Endothelial cell (in vitro differentiated cells): Measurements from ENCODE around the gene CLCF1. TPM values are rescaled to one million over a fixed set of nuclear protein-coding genes. Genes with fewer than 3 reads are reported as not detected.
A peak's percentile ranks its signal among the peaks of the same experiment; 100 is the strongest.

Source experiments
- DNase-seq: peaks from one replicate; pipeline ENCODE4 v3.0.0; 2021; ENCODE audit warnings: low spot score
- H3K27ac Mint-ChIP-seq: one replicate; pipeline ENCODE4 v1.8.0; 2021; ENCODE audit warnings: mixed read lengths, inconsistent platforms; ENCODE audit not compliant: unreplicated experiment
- H3K27me3 Mint-ChIP-seq: one replicate; pipeline ENCODE4 v1.8.0; 2021; ENCODE audit warnings: mild to moderate bottlenecking, moderate library complexity, mixed read lengths, inconsistent platforms; ENCODE audit not compliant: unreplicated experiment
- H3K36me3 Mint-ChIP-seq: one replicate; pipeline ENCODE4 v1.8.0; 2021; ENCODE audit warnings: mild to moderate bottlenecking, low read depth, mixed read lengths, inconsistent platforms; ENCODE audit not compliant: unreplicated experiment
- H3K4me1 Mint-ChIP-seq: one replicate; pipeline ENCODE4 v1.8.0; 2021; ENCODE audit warnings: mild to moderate bottlenecking, mixed read lengths, inconsistent platforms; ENCODE audit not compliant: unreplicated experiment
- H3K4me3 Mint-ChIP-seq: one replicate; pipeline ENCODE4 v1.8.0; 2021; ENCODE audit warnings: mild to moderate bottlenecking, mixed read lengths, inconsistent platforms; ENCODE audit not compliant: unreplicated experiment
- H3K9me3 Mint-ChIP-seq: one replicate; pipeline ENCODE4 v1.8.0; 2021; ENCODE audit warnings: mixed read lengths, inconsistent platforms; ENCODE audit not compliant: unreplicated experiment
- CTCF ChIP-seq: fragments of 200-600 bp; sonication (generic); IDR thresholded peaks from one replicate; pipeline ENCODE4 v1.5.0; 2021; ENCODE audit warnings: antibody characterized with exemption; ENCODE audit not compliant: unreplicated experiment
- total RNA-seq: library from RNA; stranded (reverse); fragmentation: NEBNext Ultra II Directional; extraction: Animal tissue kit (Norgen Biotek cat#: 25700); gene quantifications from one replicate; pipeline ENCODE4 v1.2.1, GENCODE V29; 2021; ENCODE audit not compliant: unreplicated experiment

CLCF1 gene
- total RNA-seq, 1 donor from 2014 or later, result 12.6 TPM

DNA sequence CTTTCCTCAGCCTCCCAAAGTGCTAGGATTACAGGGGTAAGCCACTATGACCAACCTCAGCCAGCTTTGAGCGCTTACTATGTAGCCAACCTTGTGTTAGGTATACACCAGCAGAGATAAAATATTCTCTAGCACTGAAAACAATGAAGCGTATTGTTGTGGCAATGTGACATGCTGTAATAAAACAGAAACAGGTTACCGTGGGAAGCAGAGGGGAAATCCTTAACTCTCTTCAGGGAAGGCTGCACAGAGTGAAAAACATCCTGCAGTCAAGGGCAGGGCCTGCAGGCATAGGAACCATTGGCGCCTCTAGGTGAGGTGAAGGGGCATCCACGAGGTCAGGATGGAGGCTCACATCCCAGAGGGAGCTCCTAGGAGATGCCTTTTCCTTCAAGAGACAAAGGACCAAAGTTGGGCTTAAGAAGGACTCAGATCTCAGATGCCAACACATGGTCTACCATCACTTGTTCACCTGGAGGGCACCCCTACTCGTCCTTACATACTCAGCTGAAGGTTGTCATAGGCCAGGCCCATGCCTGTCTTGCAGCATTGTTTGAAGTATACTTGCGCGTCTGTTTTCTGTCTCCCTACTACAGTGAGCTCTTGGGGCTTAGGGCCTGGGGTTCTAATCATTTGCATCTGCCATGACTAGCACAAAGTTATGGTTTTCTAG is 28.0 kb downstream of the CLCF1 start:
- peak overlapping the region; percentile 67 for H3K27ac Mint-ChIP-seq
- no peak for TF ChIP-seq CTCF
- no peak for DNase-seq
- H3K9me3 Mint-ChIP-seq, result no peaks in the 10 kb centered on the region
- H3K36me3 Mint-ChIP-seq, result no peaks in the 10 kb centered on the region
- H3K27me3 Mint-ChIP-seq, result peaks cover 3% of the 10 kb centered on the region
- peaks cover 51% of the 10 kb centered on the region for H3K4me1 Mint-ChIP-seq
- no peak overlapping the region for H3K4me3 Mint-ChIP-seq

GRCh38 chr11:67344264-67344663 is 29.1 kb downstream of the CLCF1 start:
- Mint-ChIP-seq H3K27me3 (no peaks in the 10 kb centered on the region), H3K4me3 (no peak overlapping the region), H3K27ac (no peak overlapping the region), H3K9me3 (no peaks in the 10 kb centered on the region), H3K36me3 (no peaks in the 10 kb centered on the region), H3K4me1 (peaks cover 41% of the 10 kb centered on the region)
- DNase-seq, result no peak
- TF ChIP-seq CTCF, result no peak

GRCh38 chr11:67337257-67337656 is 36.1 kb downstream of the CLCF1 start:
- H3K4me1 Mint-ChIP-seq, result no peaks in the 10 kb centered on the region
- TF ChIP-seq CTCF, result no peak
- H3K27ac Mint-ChIP-seq, result no peak overlapping the region
- H3K9me3 Mint-ChIP-seq, result no peaks in the 10 kb centered on the region
- no peak for DNase-seq
- no peaks in the 10 kb centered on the region for H3K27me3 Mint-ChIP-seq
- H3K36me3 Mint-ChIP-seq, result no peaks in the 10 kb centered on the region
- no peak overlapping the region for H3K4me3 Mint-ChIP-seq

DNA sequence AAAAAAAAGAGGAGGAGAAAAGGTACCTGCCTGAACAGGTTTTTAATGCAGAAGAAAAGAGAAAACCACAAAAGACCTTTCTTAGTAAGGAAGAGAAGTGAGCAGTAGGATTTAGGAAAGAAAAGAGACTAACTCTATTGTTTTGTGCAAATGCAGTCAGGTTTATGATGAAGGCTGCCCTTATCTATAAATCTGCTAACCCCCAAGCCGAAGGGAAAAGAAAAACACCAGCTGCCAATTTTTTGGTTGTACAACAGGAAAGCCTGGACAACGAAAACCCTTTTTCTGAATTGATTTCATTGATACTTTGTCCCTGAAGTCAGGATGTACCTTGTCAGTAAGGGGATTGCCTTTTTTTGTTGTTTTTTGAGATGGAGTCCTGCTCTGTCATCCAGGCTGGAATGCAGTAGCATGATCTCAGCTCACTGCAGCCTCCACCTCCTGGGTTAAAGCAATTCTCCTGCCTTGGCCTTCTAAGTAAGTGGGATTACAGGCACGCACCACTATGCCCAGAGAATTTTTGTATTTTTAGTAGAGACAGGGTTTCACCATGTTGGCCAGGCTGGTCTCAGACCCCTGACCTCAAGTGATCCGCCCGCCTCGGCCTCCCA is 41.2 kb downstream of the CLCF1 start:
- H3K36me3 Mint-ChIP-seq, result no peaks in the 10 kb centered on the region
- no peaks in the 10 kb centered on the region for H3K4me1 Mint-ChIP-seq
- H3K27ac Mint-ChIP-seq, result peak overlapping the region; percentile 33

More for the DNA sequence above, 41.2 kb downstream of the CLCF1 start:
- H3K4me3 Mint-ChIP-seq, result no peak overlapping the region
- no peak for DNase-seq
- no peaks in the 10 kb centered on the region for H3K9me3 Mint-ChIP-seq
- TF ChIP-seq CTCF, result no peak
- no peaks in the 10 kb centered on the region for H3K27me3 Mint-ChIP-seq
